Measurements from ENCODE around the gene QKI.
"Not testable (repeated sequence)": the region's sequence is repeated elsewhere in the genome, so short reads cannot be mapped to it uniquely, and the experiment has no call there.

QKI gene

GRCh38 chr6:163476946-163477345, 62.4 kb downstream of the QKI start:
- H3K36me3 Mint-ChIP-seq (ENCODE audit: low read depth): peaks cover 75% of the 10 kb centered on the region

GRCh38 chr6:163483107-163483506, 68.6 kb downstream of the QKI start:
- Mint-ChIP-seq H3K27me3 (no peaks in the 10 kb centered on the region), H3K4me1 (ENCODE audit: low read depth) (peaks cover 79% of the 10 kb centered on the region), H3K4me3 (no peak overlapping the region), H3K9me3 (no peaks in the 10 kb centered on the region), H3K27ac (no peak overlapping the region), H3K36me3 (ENCODE audit: low read depth) (peaks cover 79% of the 10 kb centered on the region)
- intact Hi-C loops (cut with micrococcal nuclease): no loop called here

More at GRCh38 chr6:163476946-163477345, 62.4 kb downstream of the QKI start:
- peaks cover 48% of the 10 kb centered on the region for H3K4me1 Mint-ChIP-seq (ENCODE audit: low read depth)
- H3K27ac Mint-ChIP-seq; intact Hi-C loops (cut with micrococcal nuclease); H3K27me3 Mint-ChIP-seq; H3K9me3 Mint-ChIP-seq; H3K4me3 Mint-ChIP-seq: not testable (repeated sequence)

GRCh38 chr6:163485388-163485851, 70.9 kb downstream of the QKI start:
- no peak overlapping the region for H3K4me3 Mint-ChIP-seq
- no peaks in the 10 kb centered on the region for H3K9me3 Mint-ChIP-seq
- peaks cover 93% of the 10 kb centered on the region for H3K4me1 Mint-ChIP-seq (ENCODE audit: low read depth)
- no peaks in the 10 kb centered on the region for H3K27me3 Mint-ChIP-seq
- H3K27ac Mint-ChIP-seq: no peak overlapping the region
- intact Hi-C loops (cut with micrococcal nuclease): no loop called here
- peaks cover 64% of the 10 kb centered on the region for H3K36me3 Mint-ChIP-seq (ENCODE audit: low read depth)

- Mint-ChIP-seq H3K4me3 (no peak overlapping the region), H3K27me3 (no peaks in the 10 kb centered on the region), H3K36me3 (ENCODE audit: low read depth) (peaks cover 60% of the 10 kb centered on the region), H3K9me3 (no peaks in the 10 kb centered on the region), H3K27ac (no peak overlapping the region), H3K4me1 (ENCODE audit: low read depth) (peaks cover 95% of the 10 kb centered on the region)
- intact Hi-C loops (cut with micrococcal nuclease): no loop called here
These were observed 72.3 kb downstream of the QKI start for GRCh38 chr6:163486821-163487220.

GRCh38 chr6:163487606-163488005, 73.1 kb downstream of the QKI start:
- intact Hi-C loops (cut with micrococcal nuclease): loop anchor here (2.0 kb wide), 1 partner anchor 15 kb away; no protein-coding TSS in a partner anchor
- Mint-ChIP-seq H3K27me3 (no peaks in the 10 kb centered on the region), H3K36me3 (ENCODE audit: low read depth) (peaks cover 52% of the 10 kb centered on the region), H3K4me3 (no peak overlapping the region), H3K9me3 (no peaks in the 10 kb centered on the region), H3K27ac (no peak overlapping the region), H3K4me1 (ENCODE audit: low read depth) (peaks cover 87% of the 10 kb centered on the region)

- intact Hi-C loops (cut with micrococcal nuclease): loop anchor here (2.0 kb wide), 1 partner anchor 13 kb away; no protein-coding TSS in a partner anchor
- H3K36me3 Mint-ChIP-seq (ENCODE audit: low read depth): peaks cover 39% of the 10 kb centered on the region
- H3K4me1 Mint-ChIP-seq (ENCODE audit: low read depth): peaks cover 74% of the 10 kb centered on the region
These were observed 75.1 kb downstream of the QKI start for GRCh38 chr6:163489584-163489983.

GRCh38 chr6:163490826-163491577, 76.5 kb downstream of the QKI start:
- H3K4me3 Mint-ChIP-seq: no peak overlapping the region
- peaks cover 67% of the 10 kb centered on the region for H3K4me1 Mint-ChIP-seq (ENCODE audit: low read depth)
- H3K9me3 Mint-ChIP-seq: no peaks in the 10 kb centered on the region
- no peak overlapping the region for H3K27ac Mint-ChIP-seq
- H3K36me3 Mint-ChIP-seq (ENCODE audit: low read depth): peaks cover 33% of the 10 kb centered on the region
- no peaks in the 10 kb centered on the region for H3K27me3 Mint-ChIP-seq
- intact Hi-C loops (cut with micrococcal nuclease): loop anchor here (5.0 kb wide), 1 partner anchor 36 kb away; no protein-coding TSS in a partner anchor

More at GRCh38 chr6:163489584-163489983, 75.1 kb downstream of the QKI start:
- Mint-ChIP-seq H3K4me3 (no peak overlapping the region), H3K27me3 (no peaks in the 10 kb centered on the region), H3K9me3 (no peaks in the 10 kb centered on the region), H3K27ac (no peak overlapping the region)

- Mint-ChIP-seq H3K4me1 (ENCODE audit: low read depth) (peaks cover 67% of the 10 kb centered on the region), H3K36me3 (ENCODE audit: low read depth) (peaks cover 41% of the 10 kb centered on the region), H3K27me3 (no peaks in the 10 kb centered on the region), H3K4me3 (no peak overlapping the region), H3K27ac (no peak overlapping the region), H3K9me3 (no peaks in the 10 kb centered on the region)
- intact Hi-C loops (cut with micrococcal nuclease): loop anchor here (5.0 kb wide), 1 partner anchor 35 kb away; no protein-coding TSS in a partner anchor
These were observed 77.3 kb downstream of the QKI start for GRCh38 chr6:163491737-163492300.

- no peaks in the 10 kb centered on the region for H3K27me3 Mint-ChIP-seq
- no peak overlapping the region for H3K4me3 Mint-ChIP-seq
- H3K4me1 Mint-ChIP-seq (ENCODE audit: low read depth): peaks cover 50% of the 10 kb centered on the region
- no peak overlapping the region for H3K27ac Mint-ChIP-seq
- no peaks in the 10 kb centered on the region for H3K9me3 Mint-ChIP-seq
- peaks cover 34% of the 10 kb centered on the region for H3K36me3 Mint-ChIP-seq (ENCODE audit: low read depth)
- intact Hi-C loops (cut with micrococcal nuclease): loop anchor here (5.0 kb wide), 1 partner anchor 33 kb away; no protein-coding TSS in a partner anchor
These were observed 79.8 kb downstream of the QKI start for GRCh38 chr6:163494279-163494727.

- Mint-ChIP-seq H3K4me1 (ENCODE audit: low read depth) (peaks cover 43% of the 10 kb centered on the region), H3K27me3 (no peaks in the 10 kb centered on the region), H3K27ac (no peak overlapping the region), H3K36me3 (ENCODE audit: low read depth) (peaks cover 26% of the 10 kb centered on the region), H3K9me3 (no peaks in the 10 kb centered on the region), H3K4me3 (no peak overlapping the region)
- intact Hi-C loops (cut with micrococcal nuclease): no loop called here
These were observed 81.7 kb downstream of the QKI start for GRCh38 chr6:163496205-163496604.

GRCh38 chr6:163500105-163500504, 85.6 kb downstream of the QKI start:
- H3K27ac Mint-ChIP-seq: no peak overlapping the region
- H3K36me3 Mint-ChIP-seq (ENCODE audit: low read depth): peaks cover 35% of the 10 kb centered on the region
- intact Hi-C loops (cut with micrococcal nuclease): no loop called here
- no peaks in the 10 kb centered on the region for H3K9me3 Mint-ChIP-seq
- peaks cover 58% of the 10 kb centered on the region for H3K4me1 Mint-ChIP-seq (ENCODE audit: low read depth)
- no peak overlapping the region for H3K4me3 Mint-ChIP-seq
- no peaks in the 10 kb centered on the region for H3K27me3 Mint-ChIP-seq

- no peak overlapping the region for H3K4me3 Mint-ChIP-seq
- H3K4me1 Mint-ChIP-seq (ENCODE audit: low read depth): peaks cover 62% of the 10 kb centered on the region
- no peak overlapping the region for H3K27ac Mint-ChIP-seq
- no peaks in the 10 kb centered on the region for H3K27me3 Mint-ChIP-seq
- peaks cover 8% of the 10 kb centered on the region for H3K9me3 Mint-ChIP-seq
- peaks cover 43% of the 10 kb centered on the region for H3K36me3 Mint-ChIP-seq (ENCODE audit: low read depth)
- intact Hi-C loops (cut with micrococcal nuclease): no loop called here
These were observed 86.5 kb downstream of the QKI start for GRCh38 chr6:163501026-163501425.

- Mint-ChIP-seq H3K36me3 (ENCODE audit: low read depth) (peaks cover 40% of the 10 kb centered on the region), H3K4me3 (no peak overlapping the region), H3K9me3 (peaks cover 8% of the 10 kb centered on the region), H3K4me1 (ENCODE audit: low read depth) (peaks cover 59% of the 10 kb centered on the region), H3K27ac (no peak overlapping the region), H3K27me3 (no peaks in the 10 kb centered on the region)
- intact Hi-C loops (cut with micrococcal nuclease): no loop called here
These were observed 86.9 kb downstream of the QKI start for GRCh38 chr6:163501439-163501838.

- Mint-ChIP-seq H3K36me3 (ENCODE audit: low read depth) (peaks cover 60% of the 10 kb centered on the region), H3K9me3 (peaks cover 23% of the 10 kb centered on the region), H3K27ac (no peak overlapping the region), H3K27me3 (no peaks in the 10 kb centered on the region), H3K4me1 (ENCODE audit: low read depth) (peaks cover 58% of the 10 kb centered on the region), H3K4me3 (no peak overlapping the region)
- intact Hi-C loops (cut with micrococcal nuclease): no loop called here
These were observed 90.6 kb downstream of the QKI start for GRCh38 chr6:163504984-163505640.
